ENCODE measurements around the gene GPRIN1.

Gene GPRIN1

DNA sequence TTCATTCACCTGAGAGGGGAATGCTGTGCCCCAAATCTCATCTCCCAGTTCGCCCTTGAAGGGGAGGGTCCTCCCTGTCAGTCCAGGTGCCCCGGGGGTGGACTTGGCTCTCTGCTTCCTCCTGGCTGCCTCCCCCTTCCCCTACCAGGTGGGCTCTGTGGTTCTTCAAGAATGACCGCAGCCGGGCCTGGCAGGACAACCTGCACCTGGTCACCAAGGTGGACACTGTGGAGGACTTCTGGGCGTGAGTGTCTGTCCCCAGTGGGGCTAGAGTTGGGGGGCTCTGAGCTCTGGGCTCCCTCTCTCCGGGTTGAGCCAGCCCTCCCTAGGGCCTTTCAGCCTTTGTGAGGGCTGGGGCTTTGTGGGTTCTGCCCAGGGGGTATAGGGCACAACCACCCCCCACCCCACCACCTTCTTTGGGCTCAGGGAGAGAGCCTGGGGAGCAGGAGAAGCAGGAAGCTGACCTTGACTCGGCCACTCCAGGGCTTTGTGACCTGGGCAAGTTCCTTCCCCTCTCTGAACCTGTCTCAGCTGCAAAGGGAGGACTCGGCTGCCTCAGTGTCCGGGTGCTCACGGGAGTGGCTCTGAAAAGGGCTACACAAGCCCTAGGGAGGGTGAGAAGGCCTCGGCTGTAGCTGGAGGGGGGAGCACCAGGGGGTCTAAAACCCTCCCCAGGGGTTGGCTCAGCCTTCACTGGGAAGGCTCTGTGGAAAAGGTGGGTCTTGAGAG lies 33.7 kb upstream of the GPRIN1 start:
- no peak for DNase-seq (ENCODE audit: low spot score)

DNA sequence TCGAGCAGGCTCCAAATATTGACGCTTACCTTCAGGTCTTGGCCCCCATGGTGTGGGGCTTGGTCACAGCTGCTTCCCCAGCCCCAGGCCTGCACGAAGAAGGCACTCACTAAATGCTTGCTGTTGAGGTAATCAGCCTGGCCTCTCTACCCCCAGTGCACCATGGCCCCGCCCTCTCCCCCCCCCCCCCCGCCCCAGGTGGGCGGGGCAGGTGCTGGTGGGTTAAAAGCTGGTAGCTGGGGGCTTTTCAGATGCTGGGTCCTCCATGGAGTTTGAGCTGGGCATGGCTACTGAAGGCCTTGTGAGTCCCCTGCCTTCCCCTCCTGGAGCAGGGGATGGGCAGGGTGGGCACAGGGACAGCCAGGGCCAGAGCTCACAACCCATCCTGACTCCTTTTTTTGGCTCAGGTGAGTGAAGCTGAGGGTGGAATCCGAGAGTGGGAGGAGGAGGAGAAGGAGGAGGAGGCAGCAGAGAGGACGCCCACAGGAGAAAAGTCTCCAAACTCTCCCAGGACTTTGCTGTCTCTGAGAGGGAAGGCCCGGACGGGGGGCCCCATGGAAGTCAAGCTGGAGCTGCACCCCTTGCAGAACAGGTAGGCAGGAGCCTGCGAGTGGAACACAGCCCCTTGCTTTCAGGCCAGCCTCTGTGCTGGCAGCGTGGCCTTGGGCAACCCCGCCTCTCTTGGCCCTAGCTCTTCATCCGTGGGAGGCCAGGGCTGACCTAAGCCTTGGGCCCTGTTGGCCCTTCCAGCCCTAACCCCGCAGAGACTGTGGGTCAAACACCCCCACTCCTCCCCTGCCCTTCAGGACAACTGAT lies 32.9 kb upstream of the GPRIN1 start:
- no peak for DNase-seq (ENCODE audit: low spot score)

DNA sequence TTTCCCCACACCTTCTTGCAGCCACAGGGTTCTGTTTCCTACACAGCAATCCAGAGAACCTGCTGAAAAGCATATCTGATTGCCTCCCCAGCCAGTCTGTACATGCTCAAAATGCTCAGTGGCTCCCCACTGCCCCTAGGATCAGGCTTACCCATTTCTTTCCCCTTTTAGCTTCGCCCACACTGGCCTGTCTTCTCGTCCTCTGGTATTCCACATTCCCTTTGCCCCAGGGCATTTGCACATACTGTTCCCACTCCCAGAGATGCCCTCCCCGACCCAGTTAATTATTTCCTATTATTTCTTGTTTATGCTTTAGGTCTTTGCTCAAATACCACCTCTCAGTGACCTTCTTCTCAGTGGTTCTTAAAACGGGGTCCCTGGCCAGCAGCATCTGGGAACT lies 30.7 kb upstream of the GPRIN1 start:
- no peak for DNase-seq (ENCODE audit: low spot score)

DNA sequence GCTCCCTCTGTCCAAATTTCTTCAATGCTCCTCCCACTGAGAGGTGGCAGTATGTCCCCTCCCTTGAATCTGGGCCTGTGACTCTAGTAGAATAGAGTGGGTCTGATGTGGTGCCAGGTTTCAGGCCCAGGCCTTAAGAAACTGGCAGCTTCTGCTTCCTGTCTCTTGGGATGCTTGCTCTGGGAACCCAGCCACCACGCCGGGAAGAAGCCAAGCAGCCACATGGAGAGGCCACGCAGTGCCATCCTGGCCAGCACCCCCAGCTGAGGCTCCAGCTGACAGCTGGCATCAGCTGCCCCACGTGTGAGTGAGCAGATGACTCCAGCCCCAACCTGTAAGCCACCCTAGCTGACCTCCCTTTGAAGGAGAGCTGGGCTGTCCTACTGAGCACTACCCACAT lies 30.0 kb upstream of the GPRIN1 start:
- peak; percentile 53 for DNase-seq (ENCODE audit: low spot score)

DNA sequence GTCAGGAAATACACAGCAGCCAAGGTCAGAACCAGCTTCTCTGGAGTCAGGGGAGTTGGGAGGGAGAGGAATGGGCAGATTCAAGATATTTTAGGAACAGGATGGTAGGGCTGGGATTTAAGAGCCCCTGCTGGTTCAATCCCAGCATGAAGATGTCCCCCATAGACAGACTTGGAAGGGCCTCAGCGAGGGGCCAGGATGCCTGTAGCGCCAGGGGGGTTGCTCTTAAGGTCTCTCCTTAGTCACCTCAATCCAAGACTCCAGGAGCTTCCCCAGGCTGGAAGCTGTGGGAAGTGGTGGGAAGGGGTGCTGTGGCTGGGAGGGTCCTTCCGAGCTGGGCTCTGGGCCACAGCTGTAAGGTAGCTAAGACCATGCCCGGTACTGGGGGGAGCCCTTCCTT lies 29.3 kb upstream of the GPRIN1 start:
- DNase-seq (ENCODE audit: low spot score) = no peak

DNA sequence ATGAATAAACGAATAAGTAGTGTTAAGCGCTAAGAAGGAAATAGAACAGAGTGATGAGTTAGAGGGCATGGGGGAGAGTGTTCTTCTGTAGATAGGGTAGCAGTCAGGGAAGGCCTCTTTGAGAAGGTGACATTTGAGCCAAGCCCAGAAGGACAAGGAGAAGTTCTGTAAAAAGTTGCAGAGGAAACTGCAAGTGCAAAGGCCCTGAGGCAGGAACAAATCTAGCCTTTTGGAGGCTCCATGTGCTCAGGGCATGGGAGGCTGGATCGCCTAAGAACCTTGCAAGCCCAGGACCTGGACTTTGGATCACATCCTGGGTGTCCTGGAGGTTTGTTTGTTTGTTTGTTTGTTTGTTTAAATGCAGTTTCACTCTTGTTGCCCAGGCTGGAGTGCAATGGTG lies 28.5 kb upstream of the GPRIN1 start:
- DNase-seq (ENCODE audit: low spot score) = no peak

DNA sequence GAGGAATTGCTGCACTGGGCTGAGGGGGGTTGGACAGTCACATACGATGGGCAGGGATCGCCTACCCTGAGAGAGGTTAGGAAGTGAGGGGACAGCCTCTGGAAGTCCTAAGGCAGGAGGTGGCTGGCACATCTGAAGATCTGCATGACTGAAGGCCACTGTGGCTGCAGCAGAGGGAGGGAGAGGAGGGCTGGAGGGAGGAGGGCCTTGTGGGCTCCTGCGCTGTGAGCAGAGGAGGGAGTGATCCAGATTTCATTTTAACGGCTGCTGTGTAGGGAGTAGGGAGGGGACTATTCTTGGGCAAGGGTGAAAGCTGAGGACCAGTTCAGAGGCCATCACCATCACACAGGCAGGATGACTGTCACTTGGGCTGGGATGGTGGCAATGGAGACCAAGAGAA lies 27.6 kb upstream of the GPRIN1 start:
- no peak for DNase-seq (ENCODE audit: low spot score)

DNA sequence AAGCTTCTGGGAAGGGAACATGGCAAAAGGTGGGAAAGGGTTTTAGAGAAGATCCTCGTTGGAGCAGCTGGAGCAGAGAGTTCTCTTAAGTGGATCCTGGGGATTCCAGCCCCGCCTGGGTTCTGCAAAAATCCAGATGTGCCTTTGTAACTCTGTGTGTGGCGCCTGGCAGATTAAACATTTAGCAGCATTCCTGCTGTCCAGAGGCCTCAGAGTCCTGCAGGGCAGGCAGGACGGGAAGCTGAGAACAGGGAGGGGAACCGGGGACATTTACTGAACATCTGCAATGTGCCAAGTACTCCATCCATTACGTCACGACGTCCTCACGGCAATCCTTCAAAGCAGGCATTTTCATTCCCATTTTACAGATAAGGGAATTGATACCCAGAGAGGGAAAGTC lies 26.5 kb upstream of the GPRIN1 start:
- DNase-seq (ENCODE audit: low spot score) = no peak

DNA sequence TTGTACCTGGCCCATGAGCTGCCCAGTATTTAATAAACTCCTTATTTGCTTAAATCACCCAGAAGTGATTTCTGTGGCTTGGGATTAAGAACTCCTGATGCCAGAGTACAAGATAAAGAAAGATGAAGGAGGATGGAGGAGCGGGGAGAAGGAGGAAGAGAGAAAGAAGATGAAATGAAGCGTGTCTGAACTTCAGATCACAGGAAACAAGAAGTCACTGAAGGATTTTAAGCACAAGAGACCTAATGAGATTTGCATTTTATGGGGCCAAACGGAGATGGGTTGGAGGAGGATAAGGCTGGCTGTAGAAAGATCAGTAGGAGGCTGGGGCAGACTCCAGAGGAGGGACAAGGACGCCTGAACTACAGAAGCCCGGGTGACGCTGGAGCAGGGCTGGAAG lies 23.6 kb upstream of the GPRIN1 start:
- DNase-seq (ENCODE audit: low spot score) = no peak

DNA sequence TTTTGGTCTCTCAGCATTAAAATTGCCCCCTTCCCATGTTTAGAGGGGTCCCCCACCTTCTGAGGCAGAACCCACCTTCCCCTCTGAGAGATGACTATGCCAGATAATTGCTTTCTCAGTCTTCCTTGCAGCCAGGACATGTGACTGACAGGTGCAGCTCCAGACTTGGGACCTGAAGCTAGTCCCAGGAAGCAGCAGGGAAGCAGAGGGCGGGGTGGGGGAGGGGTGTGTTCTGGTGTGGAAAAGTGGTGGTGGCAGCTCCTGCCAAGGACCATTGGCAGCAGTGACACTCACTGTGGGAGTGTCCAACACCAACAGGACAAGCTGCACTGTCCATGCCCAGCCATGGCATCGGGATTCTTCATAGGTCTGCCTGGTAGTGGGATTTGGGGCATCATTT lies 22.8 kb upstream of the GPRIN1 start:
- DNase-seq (ENCODE audit: low spot score) = no peak

DNA sequence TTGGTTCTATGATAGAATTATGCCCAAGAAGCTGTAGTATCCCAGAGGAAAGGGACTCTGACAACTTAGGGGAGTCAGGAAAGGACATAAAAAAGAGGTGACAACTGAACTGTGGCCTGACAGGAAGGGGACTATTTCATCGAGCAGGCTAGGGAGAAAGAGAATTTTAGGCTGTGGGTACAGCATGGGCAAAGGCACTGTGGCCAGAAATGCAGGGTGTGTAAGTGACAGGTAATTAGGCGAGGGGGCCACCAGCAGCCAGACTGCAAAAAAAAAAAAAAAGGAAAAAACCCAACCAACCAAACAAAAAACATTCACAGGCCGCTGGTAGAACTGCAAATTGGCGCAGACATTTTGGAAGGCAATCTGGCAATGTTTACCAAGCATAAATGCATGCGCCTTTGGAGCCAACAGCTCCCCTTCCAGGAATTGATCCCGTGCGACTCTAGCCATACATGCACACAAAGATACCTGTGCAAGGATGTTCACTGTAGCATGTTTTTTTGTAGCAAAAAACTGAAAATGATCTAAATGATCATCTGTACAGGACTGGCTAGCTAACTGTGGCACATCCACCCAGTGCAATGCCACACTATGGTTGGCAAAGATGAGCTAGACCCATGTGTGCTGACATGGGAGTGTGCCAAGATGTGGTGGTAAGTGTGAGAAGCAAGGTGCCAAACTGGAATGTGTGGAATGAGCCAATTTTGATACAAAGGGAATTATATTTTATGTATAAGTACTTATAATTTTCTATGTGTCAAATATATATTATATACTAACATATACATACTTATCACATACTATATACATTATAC lies 21.6 kb upstream of the GPRIN1 start:
- no peak for DNase-seq (ENCODE audit: low spot score)

DNA sequence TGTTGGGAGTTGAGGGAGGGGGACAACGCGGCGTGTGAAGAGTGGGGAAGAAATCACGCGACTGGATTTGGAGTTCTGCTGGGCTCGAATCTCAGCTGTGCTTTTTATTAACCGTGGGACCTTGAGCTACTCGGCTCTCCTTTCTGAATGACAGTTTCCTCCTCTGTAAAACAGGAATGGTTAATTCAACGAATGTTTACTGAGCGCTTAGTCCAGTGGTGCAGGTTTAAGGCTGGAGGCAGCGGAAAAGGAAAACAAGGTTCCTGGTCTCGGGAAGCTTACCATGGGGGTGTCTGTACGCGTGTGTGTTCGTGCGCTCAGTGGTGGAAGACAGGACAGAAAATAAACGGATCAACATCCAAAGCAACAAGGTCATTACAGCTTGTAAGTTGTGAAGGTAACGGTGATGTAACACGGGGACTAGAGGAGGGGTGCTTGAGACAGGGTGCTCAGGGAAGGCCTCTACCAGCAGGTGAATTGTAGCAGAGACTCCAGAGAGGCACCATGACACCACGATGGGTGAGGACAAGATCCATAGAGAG lies 20.8 kb upstream of the GPRIN1 start:
- no peak for DNase-seq (ENCODE audit: low spot score)

DNA sequence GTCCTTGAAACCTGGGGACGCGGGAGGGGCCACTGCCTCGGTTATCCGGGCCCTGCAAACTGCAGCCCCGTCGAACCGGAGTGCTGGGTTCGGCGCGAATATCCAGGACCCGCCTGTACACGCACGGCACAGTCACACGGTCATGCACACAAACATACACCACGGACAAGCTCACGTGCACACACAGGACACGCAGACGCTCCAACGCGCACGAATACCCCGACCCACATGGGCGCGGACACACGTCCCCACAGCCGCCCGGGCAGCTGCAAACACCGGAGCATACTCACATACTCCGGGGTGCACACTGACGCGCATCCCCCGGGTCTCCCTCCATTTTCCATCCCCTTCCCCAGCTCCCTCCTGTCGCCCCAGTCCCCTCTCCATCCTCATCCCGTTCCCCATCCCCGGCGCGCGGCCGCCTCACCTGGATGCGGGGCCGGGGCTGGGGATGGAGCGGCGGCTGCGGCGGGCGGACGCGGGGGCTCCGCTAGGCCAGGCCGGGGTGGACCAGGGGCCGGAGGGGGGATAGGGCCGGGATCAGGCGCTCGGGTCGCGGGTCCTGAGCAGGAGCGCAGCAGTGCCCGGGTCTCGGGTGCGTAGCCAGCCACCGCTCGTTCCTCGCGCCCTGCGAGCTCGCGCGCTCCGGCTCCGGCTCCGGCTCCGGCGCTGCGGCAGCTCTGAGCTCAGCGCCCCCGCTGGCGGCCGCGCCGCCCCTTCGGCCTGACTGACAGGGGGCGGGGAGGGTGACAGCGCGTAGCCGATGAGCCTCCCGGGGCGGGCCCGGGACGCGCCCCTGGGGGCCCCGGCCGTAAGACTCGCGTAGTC lies 20.1 kb upstream of the GPRIN1 start, which contains the start of the genes EIF4E1B and SNCB:
TSS of gene EIF4E1B (plus strand) at position 823 of the 828 bp plus-strand sequence. CDS start 12,113 bp downstream, outside the sequence.
TSS of gene SNCB (minus strand) at position 682 of the 828 bp plus-strand sequence. CDS start 880 bp downstream, outside the sequence.
- DNase-seq (ENCODE audit: low spot score) = peak; percentile 35

DNA sequence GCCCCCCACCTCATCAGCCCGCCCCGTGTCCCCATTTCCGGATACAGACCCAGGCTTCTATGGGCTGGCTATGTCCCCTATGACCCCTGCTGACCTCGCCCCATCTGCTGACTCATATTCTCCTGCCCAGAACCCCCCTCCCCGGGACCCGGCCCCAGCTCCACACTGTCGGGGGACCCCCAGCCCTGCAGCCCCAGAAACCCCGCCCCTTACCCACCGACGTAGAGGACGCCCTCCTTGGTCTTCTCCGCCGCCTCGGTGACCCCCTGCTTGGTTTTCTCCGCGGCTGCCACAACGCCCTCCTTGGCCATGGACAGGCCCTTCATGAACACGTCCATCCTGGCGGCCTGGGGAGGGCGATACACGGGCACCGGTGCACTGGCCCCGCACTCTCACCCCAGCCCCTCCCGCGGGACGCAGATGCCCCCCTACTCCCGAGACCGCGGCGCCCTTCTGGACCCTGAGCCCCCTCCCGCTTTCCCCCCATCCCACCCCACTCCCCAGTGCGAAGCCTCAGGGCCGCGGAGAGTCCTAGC lies 19.4 kb upstream of the GPRIN1 start:
- DNase-seq (ENCODE audit: low spot score) = no peak

DNA sequence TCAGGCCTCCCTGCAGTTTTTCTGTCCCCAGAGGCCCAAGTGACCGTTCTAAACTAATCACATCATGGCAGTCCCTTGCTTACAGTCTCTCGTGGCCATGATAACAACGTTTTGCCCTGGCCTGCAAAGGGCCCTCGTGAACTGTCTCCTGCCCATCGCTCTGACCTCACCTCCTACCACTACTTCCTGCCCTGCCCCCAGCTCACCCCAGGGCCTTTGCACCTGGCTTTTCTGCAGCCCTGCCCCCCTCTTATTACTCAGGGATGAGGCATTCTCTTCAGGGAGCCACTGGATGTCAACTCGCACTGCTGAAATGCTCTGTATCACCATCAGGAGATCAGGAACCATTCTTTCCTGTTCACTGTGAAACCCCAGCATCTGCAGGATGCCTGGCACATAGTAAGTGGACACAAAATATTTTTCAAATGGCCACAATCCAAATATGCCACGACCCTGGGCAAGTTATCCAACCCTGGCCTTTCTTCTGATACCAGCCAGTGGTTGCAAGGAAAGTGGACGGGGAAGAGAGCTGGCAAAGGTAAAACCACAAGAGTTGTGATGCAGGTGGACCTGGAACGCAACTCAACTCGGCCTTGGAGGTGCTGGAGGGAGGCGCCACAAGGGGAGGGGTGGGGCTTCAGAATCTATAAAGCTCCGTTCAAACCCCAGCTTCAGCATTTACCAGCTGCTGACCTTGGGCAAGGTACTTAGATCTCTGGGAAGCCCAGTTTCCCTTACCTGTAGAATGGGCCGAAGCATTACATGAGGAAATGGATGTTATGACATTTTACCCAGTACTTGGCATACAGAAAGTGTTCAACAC lies 18.7 kb upstream of the GPRIN1 start:
- no peak for DNase-seq (ENCODE audit: low spot score)

DNA sequence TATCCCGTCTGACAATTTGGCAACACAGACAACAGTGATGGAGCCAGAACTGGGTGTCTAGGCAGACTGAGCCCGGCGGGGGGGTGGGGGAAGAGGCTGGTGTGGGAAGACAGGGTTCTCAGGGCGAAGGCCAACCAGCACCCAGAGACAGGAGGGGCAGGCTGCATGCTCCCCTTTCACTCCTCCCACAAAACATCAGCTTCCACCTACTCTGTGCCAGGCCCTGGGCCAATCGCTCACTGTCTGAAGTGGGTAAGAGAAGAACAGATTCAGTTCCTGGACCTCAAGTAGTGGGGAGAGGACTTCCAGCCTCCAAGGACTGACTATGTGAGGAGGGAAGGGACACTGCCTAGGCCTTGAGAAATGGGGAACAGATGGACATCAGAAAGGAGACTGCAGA lies 17.6 kb upstream of the GPRIN1 start:
- DNase-seq (ENCODE audit: low spot score) = no peak

DNA sequence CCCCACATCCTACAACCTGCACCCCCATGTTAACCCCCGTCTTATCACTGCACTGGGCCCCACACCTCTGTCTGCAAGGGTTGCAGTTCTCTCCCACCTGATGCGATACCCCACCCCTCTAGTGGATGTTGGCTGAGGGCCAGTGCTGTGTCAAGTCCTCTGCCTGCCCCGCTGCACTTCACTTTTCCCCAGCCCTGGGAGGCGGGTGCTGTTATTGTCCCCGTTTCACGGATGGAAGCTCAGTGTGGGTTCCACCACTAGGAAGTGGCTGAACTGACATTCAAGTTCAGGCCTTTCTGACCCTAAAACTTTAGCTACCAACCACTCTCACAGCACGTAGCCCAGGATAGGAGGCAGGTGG lies 16.9 kb upstream of the GPRIN1 start:
- no peak for DNase-seq (ENCODE audit: low spot score)

DNA sequence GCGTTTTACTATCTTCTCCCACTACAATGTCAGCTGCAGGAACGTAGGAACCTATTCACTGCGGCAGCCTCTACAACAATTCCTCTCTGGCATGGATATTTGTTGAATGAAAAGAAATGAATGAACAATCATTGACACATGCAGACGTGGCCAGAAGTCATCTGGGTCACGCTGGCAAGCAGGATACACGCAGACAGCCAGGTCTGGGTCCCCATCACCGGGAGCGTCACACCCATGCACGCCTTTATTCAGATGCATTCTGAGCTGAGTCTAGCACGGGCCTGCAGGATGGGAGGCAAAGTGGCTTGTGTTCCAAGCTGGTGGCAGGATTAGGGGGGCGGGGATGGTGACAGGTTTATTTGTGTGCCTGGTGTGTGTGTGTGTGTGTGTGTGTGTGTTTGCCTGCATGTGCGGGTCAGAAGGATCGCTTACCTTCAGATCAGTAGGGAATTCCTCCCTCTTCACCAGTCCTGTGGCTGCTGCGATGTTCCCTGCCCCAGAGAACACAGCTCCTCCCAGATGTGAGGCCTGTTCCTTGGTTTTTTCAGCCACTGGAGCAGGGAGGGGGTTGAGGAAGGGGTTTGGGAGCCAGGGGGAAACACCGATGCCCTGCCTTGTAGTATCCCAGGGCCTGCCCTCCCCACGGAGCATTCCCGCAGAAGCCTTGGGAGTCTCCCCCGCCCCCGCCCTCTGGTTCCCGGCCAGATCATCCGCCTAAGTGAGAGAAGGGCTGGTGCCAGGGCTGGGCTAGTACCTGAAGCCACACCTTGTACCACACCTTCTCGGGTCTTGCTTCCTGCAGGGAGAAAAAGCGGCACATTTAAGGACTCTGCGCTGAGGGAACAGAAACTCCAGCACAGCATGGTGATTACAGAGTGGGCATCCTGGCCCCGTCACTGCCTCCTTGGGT lies 16.3 kb upstream of the GPRIN1 start:
- no peak for DNase-seq (ENCODE audit: low spot score)

DNA sequence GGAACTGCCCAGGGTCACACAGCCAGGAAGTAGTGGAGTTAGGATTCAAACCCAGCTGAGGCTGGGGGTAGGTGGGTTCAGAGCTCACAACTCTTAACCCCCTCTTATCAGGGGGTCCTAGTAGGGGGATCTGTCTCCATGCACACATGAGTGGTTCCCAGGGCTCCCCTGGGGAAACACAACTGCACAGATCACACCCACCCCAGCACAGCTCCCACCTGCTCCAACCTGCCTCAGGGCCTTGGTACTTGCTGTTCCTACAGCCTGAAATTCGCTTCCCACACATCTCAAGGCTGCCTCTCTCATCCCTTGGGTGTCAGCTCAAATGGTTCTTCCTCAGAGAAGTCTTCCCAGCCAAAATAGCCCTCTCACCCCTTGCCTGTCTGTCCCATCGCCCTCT lies 15.6 kb upstream of the GPRIN1 start:
- DNase-seq (ENCODE audit: low spot score) = no peak
